ENCODE data around the gene M1AP.

GRCh38 chr2:74602586-74603281, 45.4 kb downstream of the M1AP start:
- TF ChIP-seq CTCF (IDR thresholded peaks at IDR 0.05) = no peak
- no peak for TF ChIP-seq ZFX (IDR thresholded peaks at IDR 0.05; ENCODE audit: borderline replicate concordance)
